Liver (tissue), 9 donors: ENCODE data around the gene CAMK1D. TPM values are rescaled to one million over a fixed set of nuclear protein-coding genes. Genes with fewer than 3 reads are reported as not detected.

Source experiments
- DNase-seq: peaks from one replicate; pipeline ENCODE4 v3.0.0-alpha.2; 2017; ENCODE audit warnings: low spot score
- H3K27ac ChIP-seq, 2 donors: one replicate each; pipeline ENCODE4 v1.7.0; 2013; ENCODE audit warnings: inconsistent platforms in 2 of 2, low read length in 2 of 2, control low read depth in 1 of 2, low read depth in 1 of 2, mild to moderate bottlenecking in 1 of 2
- H3K27me3 ChIP-seq, 4 donors: one replicate each; pipeline versions ENCODE4 v1.6.1 to v1.7.0; 2013; ENCODE audit warnings: low read length in 3 of 4, inconsistent platforms in 1 of 4, mild to moderate bottlenecking in 1 of 4, moderate library complexity in 1 of 4; ENCODE audit not compliant: control insufficient read depth in 4 of 4, insufficient read depth in 4 of 4
- H3K36me3 ChIP-seq, 4 donors: one replicate each; pipeline versions ENCODE4 v1.6.1 to v1.7.0; 2013; ENCODE audit warnings: low read length in 3 of 4, mild to moderate bottlenecking in 3 of 4, low read depth in 1 of 4, moderate library complexity in 1 of 4; ENCODE audit not compliant: control insufficient read depth in 4 of 4, insufficient read depth in 3 of 4
- H3K4me1 ChIP-seq, 4 donors: one replicate each; pipeline versions ENCODE4 v1.6.1 to v1.7.0; 2013; ENCODE audit warnings: low read length in 3 of 4, mild to moderate bottlenecking in 3 of 4, moderate library complexity in 1 of 4; ENCODE audit not compliant: control insufficient read depth in 4 of 4, insufficient read depth in 4 of 4
- H3K4me3 ChIP-seq, 3 donors: one replicate each; pipeline versions ENCODE4 v1.6.1 to v1.7.0; 2013; ENCODE audit warnings: low read length in 3 of 3, control low read depth in 1 of 3, low read depth in 1 of 3, mild to moderate bottlenecking in 1 of 3
- H3K9ac ChIP-seq, 2 donors: one replicate each; pipeline ENCODE4 v1.7.0; 2013; ENCODE audit warnings: low read length in 2 of 2, mild to moderate bottlenecking in 2 of 2, moderate library complexity in 2 of 2, control low read depth in 1 of 2, low read depth in 1 of 2
- H3K9me3 ChIP-seq, 4 donors: one replicate each; pipeline versions ENCODE4 v1.6.1 to v1.7.0; 2013; ENCODE audit warnings: low read length in 3 of 4; ENCODE audit not compliant: control insufficient read depth in 4 of 4
- CTCF ChIP-seq: fragments of 150-350 bp; IDR thresholded peaks from 2 replicates; pipeline ENCODE4 v1.5.1; 2017; ENCODE audit warnings: improper control_type of control experiment, low read depth, low read length; ENCODE audit not compliant: missing input control
- EGR1 ChIP-seq, 2 donors: IDR thresholded peaks; 2 replicates each; pipeline ENCODE4 v1.6.1; 2016 to 2018; ENCODE audit warnings: antibody characterized with exemption in 2 of 2, low read depth in 2 of 2
- FOXA1 ChIP-seq: IDR thresholded peaks from 2 replicates; pipeline ENCODE4 v1.6.1; 2016; ENCODE audit warnings: antibody characterized with exemption
- FOXA2 ChIP-seq: IDR thresholded peaks from 2 replicates; pipeline ENCODE4 v1.6.1; 2016; ENCODE audit warnings: antibody characterized with exemption
- GABPA ChIP-seq, 2 donors: IDR thresholded peaks in 1 of 2; conservative IDR thresholded peaks in 1 of 2; 2 replicates each; pipeline ENCODE4 v1.6.1; 2016; ENCODE audit warnings: antibody characterized with exemption in 2 of 2, mild to moderate bottlenecking in 1 of 2, moderate library complexity in 1 of 2
- HNF4A ChIP-seq, 2 donors: conservative IDR thresholded peaks; 2 replicates each; pipeline ENCODE4 v1.6.1; 2016; ENCODE audit warnings: antibody characterized with exemption in 2 of 2, mild to moderate bottlenecking in 2 of 2
- HNF4G ChIP-seq: IDR thresholded peaks from 2 replicates; pipeline ENCODE4 v1.6.1; 2016; ENCODE audit warnings: antibody characterized with exemption
- JUND ChIP-seq, 2 donors: IDR thresholded peaks; 2 replicates each; pipeline ENCODE4 v1.6.1; 2016; ENCODE audit warnings: antibody characterized with exemption in 2 of 2
- NR2F2 ChIP-seq: IDR thresholded peaks from 2 replicates; pipeline ENCODE4 v1.6.1; 2016; ENCODE audit warnings: antibody characterized with exemption
- RAD21 ChIP-seq, 2 donors: IDR thresholded peaks; 2 replicates each; pipeline ENCODE4 v1.6.1; 2016; ENCODE audit warnings: antibody characterized with exemption in 2 of 2, mild to moderate bottlenecking in 2 of 2
- RXRA ChIP-seq, 2 donors: IDR thresholded peaks; 2 replicates each; pipeline ENCODE4 v1.6.1; 2017 to 2018; ENCODE audit warnings: antibody characterized with exemption in 2 of 2, mild to moderate bottlenecking in 1 of 2
- SP1 ChIP-seq: IDR thresholded peaks from 2 replicates; pipeline ENCODE4 v1.6.1; 2018; ENCODE audit warnings: antibody characterized with exemption, mild to moderate bottlenecking
- YY1 ChIP-seq: IDR thresholded peaks from 2 replicates; pipeline ENCODE4 v1.6.1; 2016; ENCODE audit warnings: antibody characterized with exemption, mild to moderate bottlenecking
- ZBTB33 ChIP-seq: IDR thresholded peaks from 2 replicates; pipeline ENCODE4 v1.6.1; 2016; ENCODE audit warnings: antibody characterized with exemption
- WGBS: extraction: QIAGEN DNeasy Blood & Tissue Kit; methylation state at CpG from one replicate; pipeline ENCODE4 v1.1.7; 2013; 5-methylcytosine and 5-hydroxymethylcytosine counted together
- polyA plus RNA-seq, 2 donors: library from polyadenylated mRNA; stranded (reverse) in 1 of 2; unstranded in 1 of 2; fragments of 200-250 nt in 1 of 2; fragments of >200 nt in 1 of 2; fragmentation: Nextera tagmentation in 1 of 2; extraction: Ambion mirVana in 1 of 2; gene quantifications; one replicate each; pipeline versions ENCODE4 v1.2.1 to v1.2.3, GENCODE V29; 2013 to 2015
- total RNA-seq, 2 donors: library from RNA; depleted of rRNA; stranded (reverse); fragments of >200 nt; gene quantifications; one replicate each; pipeline ENCODE4 v1.2.3, GENCODE V29; 2014
- TF ChIP-seq, protein P1 (sequence below): IDR thresholded peaks from 2 replicates; pipeline ENCODE4 v1.6.1; 2016; ENCODE audit warnings: antibody characterized with exemption
- TF ChIP-seq, protein P2 (sequence below): IDR thresholded peaks from 2 replicates; pipeline ENCODE4 v1.6.1; 2016; ENCODE audit warnings: antibody characterized with exemption
- TF ChIP-seq, protein P3 (sequence below): IDR thresholded peaks from 2 replicates; pipeline ENCODE4 v1.6.1; 2016; ENCODE audit warnings: antibody characterized with exemption, mild to moderate bottlenecking
- donor health status: healthy.
- donor health status: healthy.
- donor health status: healthy.
- donor health status: healthy.
- donor health status: healthy.

The CAMK1D gene
- total and polyA plus RNA-seq, 4 donors: 2.7 to 10.1 (median 4.2) TPM

GRCh38 chr10:12784646-12785045 is 435.3 kb downstream of the CAMK1D start:
- no peak for TF ChIP-seq CTCF
- TF ChIP-seq, protein P1, sequence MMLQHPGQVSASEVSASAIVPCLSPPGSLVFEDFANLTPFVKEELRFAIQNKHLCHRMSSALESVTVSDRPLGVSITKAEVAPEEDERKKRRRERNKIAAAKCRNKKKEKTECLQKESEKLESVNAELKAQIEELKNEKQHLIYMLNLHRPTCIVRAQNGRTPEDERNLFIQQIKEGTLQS: no peak
- no peak for TF ChIP-seq GABPA (IDR thresholded peaks at IDR 0.05 in 1 of 2, conservative IDR thresholded peaks at IDR 0.05 in 1 of 2)
- TF ChIP-seq ZBTB33: no peak
- no peak for TF ChIP-seq FOXA1
- TF ChIP-seq FOXA2: no peak
- no peak for TF ChIP-seq NR2F2
- no peak for TF ChIP-seq RAD21 (IDR thresholded peaks at IDR 0.05)
- no peak for TF ChIP-seq HNF4A (conservative IDR thresholded peaks at IDR 0.05)
- no peak for TF ChIP-seq RXRA (IDR thresholded peaks at IDR 0.05)
- no peak for TF ChIP-seq YY1
- TF ChIP-seq EGR1 (IDR thresholded peaks at IDR 0.05; ENCODE audit: low read depth in 2 of 2): no peak
- no peak for TF ChIP-seq JUND (IDR thresholded peaks at IDR 0.05)
- TF ChIP-seq HNF4G: no peak
- TF ChIP-seq, protein P2, sequence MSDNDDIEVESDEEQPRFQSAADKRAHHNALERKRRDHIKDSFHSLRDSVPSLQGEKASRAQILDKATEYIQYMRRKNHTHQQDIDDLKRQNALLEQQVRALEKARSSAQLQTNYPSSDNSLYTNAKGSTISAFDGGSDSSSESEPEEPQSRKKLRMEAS: no peak
- no peak for TF ChIP-seq SP1
- DNase-seq: no peak
- 93% methylated on average over 6 of the region's 6 CpGs for WGBS
- Histone ChIP-seq H3K4me3 (no peak overlapping the region), H3K27me3 (no peaks in the 10 kb centered on the region), H3K9me3 (no peaks in the 10 kb centered on the region), H3K27ac (no peak overlapping the region), H3K36me3 (no peaks in the 10 kb centered on the region), H3K9ac (no peak overlapping the region), H3K4me1 (no peaks in the 10 kb centered on the region)

- 92% methylated on average over 12 of the region's 12 CpGs for WGBS
- H3K9ac ChIP-seq: no peak overlapping the region
Measured at GRCh38 chr10:12785415-12785831, 436.1 kb downstream of the CAMK1D start.

More at GRCh38 chr10:12785415-12785831, 436.1 kb downstream of the CAMK1D start:
- Histone ChIP-seq H3K4me1 (no peaks in the 10 kb centered on the region), H3K36me3 (no peaks in the 10 kb centered on the region), H3K4me3 (no peak overlapping the region), H3K27ac (no peak overlapping the region), H3K27me3 (no peaks in the 10 kb centered on the region), H3K9me3 (no peaks in the 10 kb centered on the region)
- no peak for DNase-seq
- TF ChIP-seq FOXA2: no peak
- no peak for TF ChIP-seq SP1
- no peak for TF ChIP-seq CTCF
- TF ChIP-seq JUND (IDR thresholded peaks at IDR 0.05): no peak
- TF ChIP-seq, protein P3, sequence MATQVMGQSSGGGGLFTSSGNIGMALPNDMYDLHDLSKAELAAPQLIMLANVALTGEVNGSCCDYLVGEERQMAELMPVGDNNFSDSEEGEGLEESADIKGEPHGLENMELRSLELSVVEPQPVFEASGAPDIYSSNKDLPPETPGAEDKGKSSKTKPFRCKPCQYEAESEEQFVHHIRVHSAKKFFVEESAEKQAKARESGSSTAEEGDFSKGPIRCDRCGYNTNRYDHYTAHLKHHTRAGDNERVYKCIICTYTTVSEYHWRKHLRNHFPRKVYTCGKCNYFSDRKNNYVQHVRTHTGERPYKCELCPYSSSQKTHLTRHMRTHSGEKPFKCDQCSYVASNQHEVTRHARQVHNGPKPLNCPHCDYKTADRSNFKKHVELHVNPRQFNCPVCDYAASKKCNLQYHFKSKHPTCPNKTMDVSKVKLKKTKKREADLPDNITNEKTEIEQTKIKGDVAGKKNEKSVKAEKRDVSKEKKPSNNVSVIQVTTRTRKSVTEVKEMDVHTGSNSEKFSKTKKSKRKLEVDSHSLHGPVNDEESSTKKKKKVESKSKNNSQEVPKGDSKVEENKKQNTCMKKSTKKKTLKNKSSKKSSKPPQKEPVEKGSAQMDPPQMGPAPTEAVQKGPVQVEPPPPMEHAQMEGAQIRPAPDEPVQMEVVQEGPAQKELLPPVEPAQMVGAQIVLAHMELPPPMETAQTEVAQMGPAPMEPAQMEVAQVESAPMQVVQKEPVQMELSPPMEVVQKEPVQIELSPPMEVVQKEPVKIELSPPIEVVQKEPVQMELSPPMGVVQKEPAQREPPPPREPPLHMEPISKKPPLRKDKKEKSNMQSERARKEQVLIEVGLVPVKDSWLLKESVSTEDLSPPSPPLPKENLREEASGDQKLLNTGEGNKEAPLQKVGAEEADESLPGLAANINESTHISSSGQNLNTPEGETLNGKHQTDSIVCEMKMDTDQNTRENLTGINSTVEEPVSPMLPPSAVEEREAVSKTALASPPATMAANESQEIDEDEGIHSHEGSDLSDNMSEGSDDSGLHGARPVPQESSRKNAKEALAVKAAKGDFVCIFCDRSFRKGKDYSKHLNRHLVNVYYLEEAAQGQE: no peak
- no peak for TF ChIP-seq EGR1 (IDR thresholded peaks at IDR 0.05; ENCODE audit: low read depth in 2 of 2)
- no peak for TF ChIP-seq HNF4G
- TF ChIP-seq NR2F2: no peak
